Measurements from ENCODE around the gene ABCC1. TPM values are rescaled to one million over a fixed set of nuclear protein-coding genes. Genes with fewer than 3 reads are reported as not detected.

The ABCC1 gene
- total RNA-seq, 1 experiment from 2014 or later: 56.4 TPM

GRCh38 chr16:16037521-16037920 is 88.1 kb downstream of the ABCC1 start:
- H3K27ac ChIP-seq (ENCODE audit: insufficient read length, low read depth, low read length): no peak overlapping the region
- H3K4me1 Mint-ChIP-seq: peaks cover 7 to 8% of the 10 kb centered on the region in 2 experiments
- no CpG with 5 or more reads among the region's 11 CpGs for WGBS (ENCODE audit: extremely low coverage, insufficient read length, low lambda C conversion rate)
- no peak overlapping the region for H2AFZ ChIP-seq (ENCODE audit: low read length)
- no peak overlapping the region for H2BK15ac ChIP-seq (ENCODE audit: low read depth, low read length)
- no peak overlapping the region for H2BK12ac ChIP-seq (ENCODE audit: insufficient read length, low read depth, low read length)
- peaks cover 36 to 71% (median 59%) of the 10 kb centered on the region in 3 experiments for H3K36me3 Mint-ChIP-seq (ENCODE audit: insufficient read depth in 1 of 3, low read depth in 3 of 3)
- no peak overlapping the region for H4K91ac ChIP-seq (ENCODE audit: insufficient read length, low read depth, low read length)
- no peak overlapping the region for H2BK120ac ChIP-seq (ENCODE audit: low read depth, low read length, poor library complexity, severe bottlenecking)
- no peak overlapping the region for H4K8ac ChIP-seq (replicated peaks; ENCODE audit: insufficient read length, low read depth, low read length)
- no peaks in the 10 kb centered on the region for H3K9me3 Mint-ChIP-seq
- no peak overlapping the region; the same call in 1 of the 2 replicates for H3K14ac ChIP-seq (ENCODE audit: insufficient read depth, low read length)
- no peaks in the 10 kb centered on the region for H3K9me3 ChIP-seq (ENCODE audit: control insufficient read depth, low read depth, low read length)
- no peak for DNase-seq
- no peaks in the 10 kb centered on the region for H3K27me3 ChIP-seq (ENCODE audit: insufficient read depth, low read length)
- no peaks in the 10 kb centered on the region for H3K27me3 Mint-ChIP-seq (ENCODE audit: low read depth)
- H3T11ph ChIP-seq (ENCODE audit: low read length): no peak overlapping the region
- no peak overlapping the region for H2BK20ac ChIP-seq (ENCODE audit: low read depth, low read length, poor library complexity, severe bottlenecking)
- H3K4me1 ChIP-seq (ENCODE audit: insufficient read depth, low read length): peaks cover 3% of the 10 kb centered on the region; the same call in 1 of the 2 replicates
- no peak overlapping the region for H3K4me3 Mint-ChIP-seq
- no peak overlapping the region for H4K5ac ChIP-seq (ENCODE audit: insufficient read length, low read depth, low read length)
- H3K18ac ChIP-seq (ENCODE audit: insufficient read length, low read depth, low read length): no peak overlapping the region
- no peak overlapping the region for H3K27ac Mint-ChIP-seq
- H2BK5ac ChIP-seq (ENCODE audit: insufficient read length, low read length): no peak overlapping the region
- no peak for TF ChIP-seq CTCF (conservative IDR thresholded peaks at IDR 0.05)
- H4K20me1 ChIP-seq (ENCODE audit: control insufficient read depth, insufficient read depth, insufficient read length): no peaks in the 10 kb centered on the region
- no peak overlapping the region for H3K9ac ChIP-seq (ENCODE audit: extremely low read depth, insufficient read length, low read length)
- no peaks in the 10 kb centered on the region for H3K79me1 ChIP-seq (ENCODE audit: insufficient read depth, low read depth, low read length, poor library complexity, severe bottlenecking)
- H3K23me2 ChIP-seq (ENCODE audit: insufficient read length, low read depth, low read length, poor library complexity, severe bottlenecking): no peaks in the 10 kb centered on the region
- no peak overlapping the region for H3K4me2 ChIP-seq (ENCODE audit: insufficient read depth, insufficient read length, low read length)
- no peak overlapping the region for H3K23ac ChIP-seq (ENCODE audit: insufficient read length, low read depth, low read length)
- H2AK5ac ChIP-seq (ENCODE audit: insufficient read length, low read length): no peak overlapping the region
- H3K56ac ChIP-seq (ENCODE audit: insufficient read length, low read depth, low read length): no peak overlapping the region
- H3K79me2 ChIP-seq (ENCODE audit: insufficient read depth, low read length): no peaks in the 10 kb centered on the region
- H3K4ac ChIP-seq (ENCODE audit: low read depth, low read length): no peak overlapping the region
